Adrenal gland (tissue), 12 donors: ENCODE results near the gene USP49. TPM values are rescaled to one million over a fixed set of nuclear protein-coding genes. Genes with fewer than 3 reads are reported as not detected.

Source experiments
- DNase-seq, 7 donors: peaks; one replicate each; pipeline ENCODE4 v3.0.0-alpha.2; 2019 to 2020
- H3K27ac ChIP-seq, 5 donors: fragments of 200-600 bp; sonication (generic) in 4 of 5; 1 replicate in 3 of 5; 2 replicates in 2 of 5; pipeline versions ENCODE4 v1.5.1 to v1.8.0; 2016 to 2020; ENCODE audit warnings: mild to moderate bottlenecking in 1 of 5
- H3K27me3 ChIP-seq: fragments of 200-600 bp; 2 replicates; pipeline ENCODE4 v1.8.0; 2021
- H3K36me3 ChIP-seq, 2 donors: fragments of 200-600 bp; replicated peaks in 1 of 2; 1 replicate in 1 of 2; 2 replicates in 1 of 2; pipeline versions ENCODE4 v1.5.1 to v1.8.0; 2018 to 2022
- H3K4me1 ChIP-seq, 2 donors: fragments of 200-600 bp; replicated peaks in 1 of 2; 1 replicate in 1 of 2; 2 replicates in 1 of 2; pipeline versions ENCODE4 v1.5.1 to v1.8.0; 2018 to 2021
- H3K4me3 ChIP-seq, 4 donors: fragments of 200-600 bp; sonication (generic) in 3 of 4; one replicate each; pipeline ENCODE4 v1.5.1; 2016 to 2018
- H3K9me3 ChIP-seq, 3 donors: fragments of 200-600 bp; sonication (generic) in 1 of 3; replicated peaks in 1 of 3; 1 replicate in 2 of 3; 2 replicates in 1 of 3; pipeline versions ENCODE4 v1.5.1 to v1.8.0; 2016 to 2021
- CTCF ChIP-seq, 6 experiments: fragments of 450-650 bp in 4 of 6; fragments of 200-600 bp in 2 of 6; sonication (generic) in 1 of 6; IDR thresholded peaks; 1 replicate in 5 of 6; 2 replicates in 1 of 6; pipeline versions ENCODE4 v1.5.1 to v1.8.0; 2016 to 2021; ENCODE audit warnings: antibody characterized with exemption in 6 of 6, mild to moderate bottlenecking in 2 of 6, moderate library complexity in 1 of 6
- POLR2A ChIP-seq, 2 donors: fragments of 450-650 bp; IDR thresholded peaks; one replicate each; pipeline ENCODE4 v1.6.1; 2017; ENCODE audit warnings: antibody characterized with exemption in 2 of 2, mild to moderate bottlenecking in 2 of 2, moderate library complexity in 1 of 2
- WGBS, 4 donors: extraction: QIAGEN DNeasy Blood & Tissue Kit in 2 of 4; methylation state at CpG; one replicate each; pipeline versions ENCODE4 v1.1.5 to v1.1.7; 2013 to 2017; 5-methylcytosine and 5-hydroxymethylcytosine counted together
- intact Hi-C, 2 donors: fragments of 100-400 bp; cut with DNase I; formaldehyde crosslinking; loops; one replicate each; pipeline versions ENCODE4 v1.14.1 to v1.15.0; 2022 to 2023
- polyA plus RNA-seq, 3 donors: library from polyadenylated mRNA; stranded (reverse); fragments of 200-250 nt in 2 of 3; fragments of 350-450 nt in 1 of 3; fragmentation: Illumina TruSeq in 1 of 3; extraction: RNeasy Lipid Tissue Mini Kit (QIAGEN cat#74804) in 1 of 3; gene quantifications; one replicate each; pipeline ENCODE4 v1.2.3, GENCODE V29; 2013 to 2014
- total RNA-seq, 9 donors: library from RNA; depleted of rRNA in 4 of 9; stranded (reverse); fragments of >200 nt in 4 of 9; fragments of 120-200 nt in 1 of 9; fragmentation: NEBNext Ultra II Directional in 1 of 9; extraction: Animal tissue kit (Norgen Biotek cat#: 25700) in 1 of 9; gene quantifications; one replicate each; pipeline versions ENCODE4 v1.1.0 to v1.2.4, GENCODE V29; 2013 to 2023
- donor health status: healthy with polysubstance abuse.
- donor health status: Bipolar disorder and iron deficiency.
- donor health status: DM: yes; HTN: yes; CAD: no.
- donor health status: DM: no; HTN: no; CAD: no.
- donor health status: DM: no; HTN: no; CAD: no.
- donor health status: DM: yes; HTN: yes; CAD: no.

Gene USP49
- total and polyA plus RNA-seq, 12 donors = 1.5 to 6.2 (median 3.4) TPM

GRCh38 chr6:41927253-41927652, 32.1 kb upstream of the USP49 start:
- intact Hi-C loops = no loop called here
- Histone ChIP-seq H3K36me3 (peaks cover 0 to 55% of the 10 kb centered on the region in 2 donors), H3K27ac (no peak overlapping the region), H3K4me3 (no peak overlapping the region), H3K4me1 (peaks cover 4 to 14% of the 10 kb centered on the region in 2 donors), H3K9me3 (no peaks in the 10 kb centered on the region), H3K27me3 (no peaks in the 10 kb centered on the region)
- WGBS, 4 donors = 88 to 93% (median 90%) methylated on average over 6 of the region's 6 CpGs
- TF ChIP-seq POLR2A (IDR thresholded peaks at IDR 0.05) = no peak
- no peak for DNase-seq

- peaks cover 29 to 44% of the 10 kb centered on the region in 2 donors for H3K4me1 ChIP-seq
- TF ChIP-seq CTCF (IDR thresholded peaks at IDR 0.05) (no peak), POLR2A (IDR thresholded peaks at IDR 0.05) (no peak)
- H3K9me3 ChIP-seq = no peaks in the 10 kb centered on the region
- no peaks in the 10 kb centered on the region for H3K27me3 ChIP-seq
- peak overlapping the region in 3 of 4 donors; percentile 74 to 99 (median 98) for H3K4me3 ChIP-seq
- intact Hi-C loops = no loop called here
- peaks cover 0 to 5% of the 10 kb centered on the region in 2 donors for H3K36me3 ChIP-seq
- peak overlapping the region in 1 of 5 donors; percentile 99 for H3K27ac ChIP-seq
- no peak for DNase-seq
- WGBS, 4 donors = 2 to 4% (median 3%) methylated on average over 7 of the region's 7 CpGs
These were observed 27.0 kb upstream of the USP49 start for GRCh38 chr6:41922154-41922553.

GRCh38 chr6:41921712-41921998, 26.5 kb upstream of the USP49 start:
- H3K27ac ChIP-seq = peak overlapping the region; percentile 99 to 100 (median 99)
- peak in 1 of 7 donors; percentile 47 for DNase-seq
- TF ChIP-seq POLR2A (IDR thresholded peaks at IDR 0.05) = no peak
- TF ChIP-seq CTCF (IDR thresholded peaks at IDR 0.05) = no peak
- 0 to 1% (median 1%) methylated on average over 11 to 20 of the region's 20 CpGs for WGBS, 4 donors
- peaks cover 32 to 49% of the 10 kb centered on the region in 2 donors for H3K4me1 ChIP-seq
- H3K9me3 ChIP-seq = no peaks in the 10 kb centered on the region
- H3K27me3 ChIP-seq = no peaks in the 10 kb centered on the region
- peak overlapping the region; percentile 74 to 99 (median 90) for H3K4me3 ChIP-seq
- peaks cover 0 to 5% of the 10 kb centered on the region in 2 donors for H3K36me3 ChIP-seq
- intact Hi-C loops = no loop called here

GRCh38 chr6:41920921-41921711, 25.9 kb upstream of the USP49 start, which contains the start of the genes BYSL and MED20:
Gene BYSL, plus strand, starts transcription at chr6:41921499. Its CDS starts 64 bp downstream, at chr6:41921563.
Gene MED20, minus strand, starts transcription at chr6:41921139. Its CDS starts 121 bp downstream, at chr6:41921018.
- 0 to 1% (median 0%) methylated on average over 19 to 55 of the region's 55 CpGs for WGBS, 4 donors
- Histone ChIP-seq H3K36me3 (peaks cover 0 to 10% of the 10 kb centered on the region in 2 donors), H3K27me3 (no peaks in the 10 kb centered on the region), H3K4me3 (peak within 1 kb of the TSS; percentile 74 to 99 (median 90)), H3K4me1 (peaks cover 32 to 51% of the 10 kb centered on the region in 2 donors), H3K27ac (peak within 1 kb of the TSS; percentile 99 to 100 (median 99)), H3K9me3 (no peaks in the 10 kb centered on the region)
- TF ChIP-seq CTCF (IDR thresholded peaks at IDR 0.05) = peak; percentile 93 to 99 (median 96)
- TF ChIP-seq POLR2A (IDR thresholded peaks at IDR 0.05) = peak; percentile 56 to 93
- DNase-seq = peak; percentile 94 to 96 (median 95)
- intact Hi-C loops = no loop called here
